Mesodermal cell (in vitro differentiated cells): ENCODE data around the gene PTPRN2.

ENCODE experiments used
- H3K27ac ChIP-seq: 2 replicates; pipeline ENCODE4 v1.7.0; 2013; ENCODE audit warnings: mild to moderate bottlenecking, low read depth, low read length, moderate library complexity; ENCODE audit not compliant: severe bottlenecking
- H3K36me3 ChIP-seq: 2 replicates; pipeline ENCODE4 v1.7.1; 2013; ENCODE audit warnings: mild to moderate bottlenecking, low read length, moderate library complexity; ENCODE audit not compliant: control insufficient read depth, insufficient read depth
- H3K4me1 ChIP-seq: one replicate; pipeline ENCODE4 v1.7.1; 2013; ENCODE audit warnings: mild to moderate bottlenecking, low read length; ENCODE audit not compliant: insufficient read depth, control insufficient read depth, poor library complexity, severe bottlenecking
- H3K4me3 ChIP-seq: 2 replicates; pipeline ENCODE4 v1.7.0; 2013; ENCODE audit warnings: low read length, control low read depth, mild to moderate bottlenecking; ENCODE audit not compliant: insufficient read depth, poor library complexity, severe bottlenecking; ENCODE audit errors: extremely low read depth
- H3K9me3 ChIP-seq: 2 replicates; pipeline ENCODE4 v1.7.1; 2013; ENCODE audit warnings: mild to moderate bottlenecking, low read length, moderate library complexity; ENCODE audit not compliant: control insufficient read depth
- WGBS, 2 experiments: methylation state at CpG; one replicate each; pipeline ENCODE4 v1.1.5; 2013; ENCODE audit warnings: missing lambda C conversion rate in 2 of 2; ENCODE audit not compliant: insufficient coverage in 2 of 2; 5-methylcytosine and 5-hydroxymethylcytosine counted together

The PTPRN2 gene

DNA sequence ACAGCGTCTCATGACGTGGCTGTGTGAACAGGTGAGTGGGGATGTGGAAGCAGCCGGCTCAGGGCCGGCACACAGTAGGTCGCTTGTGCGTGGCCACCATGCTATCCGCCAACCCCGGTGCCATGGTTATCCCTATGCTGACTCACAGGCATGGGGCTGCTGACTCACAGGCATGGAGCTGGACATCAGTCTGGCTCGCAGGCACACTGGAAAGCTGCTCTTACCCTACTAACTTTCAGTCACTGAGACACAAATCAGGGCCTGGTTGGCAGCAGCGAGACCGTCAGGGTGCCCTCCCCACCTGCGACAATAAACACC lies 341.9 kb downstream of the PTPRN2 start:
- WGBS, 2 experiments, result 75 to 87% methylated on average over 8 to 11 of the region's 12 CpGs
- no peak overlapping the region for H3K4me3 ChIP-seq

GRCh38 chr7:158244873-158245723 lies 342.5 kb downstream of the PTPRN2 start:
- no peak overlapping the region for H3K27ac ChIP-seq
- H3K36me3 ChIP-seq, result no peaks in the 10 kb centered on the region
- no peaks in the 10 kb centered on the region for H3K4me1 ChIP-seq
- H3K9me3 ChIP-seq, result peaks cover 74% of the 10 kb centered on the region
- WGBS, 2 experiments, result 85 to 92% methylated on average over 29 to 38 of the region's 40 CpGs
- no peak overlapping the region for H3K4me3 ChIP-seq

More for the DNA sequence above, 341.9 kb downstream of the PTPRN2 start:
- Histone ChIP-seq H3K9me3 (peaks cover 79% of the 10 kb centered on the region), H3K27ac (no peak overlapping the region), H3K4me1 (no peaks in the 10 kb centered on the region), H3K36me3 (no peaks in the 10 kb centered on the region)

GRCh38 chr7:158244430-158244829 lies 343.2 kb downstream of the PTPRN2 start:
- peaks cover 80% of the 10 kb centered on the region for H3K9me3 ChIP-seq
- WGBS, 2 experiments, result 80 to 81% methylated on average over 4 of the region's 4 CpGs
- no peaks in the 10 kb centered on the region for H3K4me1 ChIP-seq
- no peaks in the 10 kb centered on the region for H3K36me3 ChIP-seq
- no peak overlapping the region for H3K4me3 ChIP-seq
- H3K27ac ChIP-seq, result no peak overlapping the region

GRCh38 chr7:158241919-158242318 lies 345.7 kb downstream of the PTPRN2 start:
- H3K4me1 ChIP-seq, result no peaks in the 10 kb centered on the region
- H3K27ac ChIP-seq, result no peak overlapping the region
- H3K9me3 ChIP-seq, result peaks cover 74% of the 10 kb centered on the region
- WGBS, 2 experiments, result 58 to 61% methylated on average over 6 to 7 of the region's 7 CpGs
- no peaks in the 10 kb centered on the region for H3K36me3 ChIP-seq
- no peak overlapping the region for H3K4me3 ChIP-seq

DNA sequence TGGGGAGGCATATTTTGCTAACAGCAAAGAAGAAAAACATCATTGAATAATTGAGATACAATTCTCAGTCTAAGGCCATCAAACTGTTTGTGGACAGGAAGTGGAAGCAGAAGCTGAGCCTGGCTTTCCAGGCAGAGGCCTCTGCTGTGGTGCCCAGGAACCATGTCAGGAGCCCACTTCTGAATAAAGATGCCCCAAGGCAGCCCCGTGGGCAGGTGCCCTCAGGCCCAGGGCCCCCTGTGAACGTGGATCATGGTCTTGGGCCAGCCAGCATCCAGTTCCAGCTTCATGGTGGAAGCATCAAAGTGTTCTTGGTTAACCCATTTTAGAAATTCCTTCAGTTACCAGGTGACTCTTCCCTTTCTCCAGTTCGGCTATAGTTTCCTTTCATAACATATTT lies 346.8 kb downstream of the PTPRN2 start:
- peaks cover 74% of the 10 kb centered on the region for H3K9me3 ChIP-seq
- no peaks in the 10 kb centered on the region for H3K36me3 ChIP-seq

DNA sequence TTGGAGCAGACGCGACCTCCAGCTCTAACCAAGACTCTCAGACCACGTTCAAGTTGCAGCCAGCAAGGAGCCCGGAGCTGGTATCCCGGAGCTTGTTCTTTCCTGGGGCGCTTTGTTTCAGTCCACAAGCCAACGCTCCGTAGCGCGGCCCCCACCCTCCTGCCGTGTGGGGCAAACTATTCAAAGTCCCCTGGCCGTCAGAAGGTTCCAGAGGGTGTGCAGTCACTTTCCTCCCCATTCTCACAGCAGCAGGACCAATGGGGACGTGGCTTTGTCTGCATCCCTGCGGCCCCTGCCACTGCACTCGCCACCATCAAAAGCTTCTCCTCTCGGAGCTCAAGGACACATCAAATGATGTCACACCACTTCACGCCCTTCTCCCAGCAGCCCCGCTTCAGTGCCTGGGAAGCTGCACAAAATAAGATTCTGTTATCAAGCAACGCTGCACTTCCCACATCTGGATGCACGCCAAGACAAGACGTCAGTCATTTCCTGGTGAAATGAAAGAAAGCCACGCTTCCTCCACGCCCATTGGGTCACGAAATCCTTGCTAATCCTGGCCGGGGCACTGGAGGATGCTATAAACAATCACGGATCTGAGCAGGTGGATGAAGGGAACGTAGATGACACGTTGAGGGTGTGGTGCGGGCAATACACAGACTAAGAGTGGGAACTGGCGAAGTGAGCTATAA lies 348.2 kb downstream of the PTPRN2 start:
- no peak overlapping the region for H3K27ac ChIP-seq
- H3K36me3 ChIP-seq, result no peaks in the 10 kb centered on the region

More for the DNA sequence above, 346.8 kb downstream of the PTPRN2 start:
- Histone ChIP-seq H3K27ac (no peak overlapping the region), H3K4me1 (no peaks in the 10 kb centered on the region), H3K4me3 (no peak overlapping the region)
- WGBS, 2 experiments, result 39 to 61% methylated on average over 2 to 3 of the region's 3 CpGs

GRCh38 chr7:158238616-158239289 lies 348.9 kb downstream of the PTPRN2 start:
- Histone ChIP-seq H3K36me3 (no peaks in the 10 kb centered on the region), H3K4me3 (no peak overlapping the region), H3K27ac (no peak overlapping the region), H3K9me3 (peaks cover 73% of the 10 kb centered on the region), H3K4me1 (no peaks in the 10 kb centered on the region)
- WGBS, 2 experiments, result 78 to 81% methylated on average over 19 to 20 of the region's 21 CpGs

More for the DNA sequence above, 348.2 kb downstream of the PTPRN2 start:
- Histone ChIP-seq H3K9me3 (peaks cover 73% of the 10 kb centered on the region), H3K4me1 (no peaks in the 10 kb centered on the region), H3K4me3 (no peak overlapping the region)
- 74 to 75% methylated on average over 29 to 30 of the region's 30 CpGs for WGBS, 2 experiments

GRCh38 chr7:158237672-158238335 lies 349.8 kb downstream of the PTPRN2 start:
- H3K27ac ChIP-seq, result no peak overlapping the region
- peaks cover 67% of the 10 kb centered on the region for H3K9me3 ChIP-seq
- no peaks in the 10 kb centered on the region for H3K36me3 ChIP-seq
- WGBS, 2 experiments, result 87 to 89% methylated on average over 21 to 25 of the region's 29 CpGs
- no peaks in the 10 kb centered on the region for H3K4me1 ChIP-seq
- no peak overlapping the region for H3K4me3 ChIP-seq

DNA sequence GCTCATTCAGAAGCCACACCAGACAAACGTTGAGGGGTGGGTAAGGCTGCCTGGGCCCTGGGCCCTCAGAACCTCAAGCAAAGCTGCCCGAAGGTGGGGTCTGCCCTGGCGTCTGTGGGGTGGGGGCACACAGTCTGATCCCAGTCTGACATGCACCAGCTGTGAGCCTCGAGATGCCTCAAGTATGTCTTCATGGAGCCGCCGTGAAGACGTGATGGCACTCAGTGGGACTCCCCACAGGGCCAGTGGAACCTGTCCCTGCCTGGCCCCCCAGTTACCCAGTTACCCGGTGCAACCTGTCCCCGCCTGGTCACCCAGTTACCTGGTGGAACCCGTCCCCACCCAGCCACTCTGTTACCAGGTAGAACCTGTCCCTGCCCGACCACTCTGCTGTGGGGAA lies 351.2 kb downstream of the PTPRN2 start:
- no peak overlapping the region for H3K4me3 ChIP-seq
- H3K4me1 ChIP-seq, result no peaks in the 10 kb centered on the region
- H3K36me3 ChIP-seq, result no peaks in the 10 kb centered on the region
- 76 to 77% methylated on average over 7 to 8 of the region's 11 CpGs for WGBS, 2 experiments
- H3K9me3 ChIP-seq, result peaks cover 62% of the 10 kb centered on the region
- no peak overlapping the region for H3K27ac ChIP-seq

GRCh38 chr7:158235862-158236261 lies 351.8 kb downstream of the PTPRN2 start:
- Histone ChIP-seq H3K9me3 (peaks cover 66% of the 10 kb centered on the region), H3K4me3 (no peak overlapping the region), H3K36me3 (no peaks in the 10 kb centered on the region), H3K4me1 (no peaks in the 10 kb centered on the region), H3K27ac (no peak overlapping the region)
- 38 to 61% methylated on average over 5 to 12 of the region's 16 CpGs for WGBS, 2 experiments
